ENCODE measurements around the gene FNDC3B.
A peak's percentile ranks its signal among the peaks of the same experiment; 100 is the strongest.

The FNDC3B gene

DNA sequence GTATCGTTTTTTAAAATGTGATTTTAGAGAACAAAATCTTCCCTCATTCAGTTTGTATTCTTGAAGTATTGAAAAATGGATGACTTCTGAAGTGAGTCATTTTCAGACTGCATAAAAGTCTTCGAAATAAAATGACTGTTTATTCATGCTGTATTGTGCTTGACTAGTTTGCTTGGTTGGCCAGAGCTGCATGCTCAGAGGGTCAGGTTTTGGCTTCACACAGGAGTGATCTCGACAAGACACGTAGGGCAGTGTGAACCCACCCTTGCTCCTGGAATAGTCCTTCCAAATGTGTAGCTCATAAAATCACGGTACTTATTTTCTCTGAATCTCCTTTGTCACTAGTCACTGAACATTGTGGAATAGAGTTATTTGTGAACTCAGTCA, 73.3 kb downstream of the FNDC3B start:
- no peak for DNase-seq (ENCODE audit: low read depth in 3 of 3)

- DNase-seq (ENCODE audit: low read depth in 3 of 3), result no peak
These were observed 74.3 kb downstream of the FNDC3B start for GRCh38 chr3:172113710-172114109.

DNA sequence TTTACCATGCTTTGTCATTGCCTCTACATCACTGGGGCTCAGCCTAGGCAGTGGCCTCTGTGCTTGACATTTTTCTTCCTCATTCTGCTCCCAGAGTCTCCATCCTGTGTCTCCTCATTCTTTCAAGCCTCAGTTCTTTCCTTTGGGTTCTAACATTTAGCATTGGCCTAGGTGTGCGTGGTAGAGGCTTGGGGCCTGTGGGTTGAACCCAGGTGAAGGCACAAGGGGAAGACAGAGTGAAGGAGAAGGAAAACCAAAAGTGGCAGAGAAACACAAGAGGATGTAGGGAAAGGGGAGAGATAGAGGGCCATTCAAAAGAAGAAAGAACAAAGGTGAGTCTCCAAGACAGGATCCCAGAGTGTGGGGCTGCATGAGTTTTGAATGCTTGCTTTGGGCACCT, 75.7 kb downstream of the FNDC3B start:
- DNase-seq (ENCODE audit: low read depth in 3 of 3), result no peak

- DNase-seq (ENCODE audit: low read depth in 3 of 3), result no peak
These were observed 76.4 kb downstream of the FNDC3B start for GRCh38 chr3:172115787-172116186.

- no peak for DNase-seq (ENCODE audit: low read depth in 3 of 3)
These were observed 78.6 kb downstream of the FNDC3B start for GRCh38 chr3:172118019-172118418.

DNA sequence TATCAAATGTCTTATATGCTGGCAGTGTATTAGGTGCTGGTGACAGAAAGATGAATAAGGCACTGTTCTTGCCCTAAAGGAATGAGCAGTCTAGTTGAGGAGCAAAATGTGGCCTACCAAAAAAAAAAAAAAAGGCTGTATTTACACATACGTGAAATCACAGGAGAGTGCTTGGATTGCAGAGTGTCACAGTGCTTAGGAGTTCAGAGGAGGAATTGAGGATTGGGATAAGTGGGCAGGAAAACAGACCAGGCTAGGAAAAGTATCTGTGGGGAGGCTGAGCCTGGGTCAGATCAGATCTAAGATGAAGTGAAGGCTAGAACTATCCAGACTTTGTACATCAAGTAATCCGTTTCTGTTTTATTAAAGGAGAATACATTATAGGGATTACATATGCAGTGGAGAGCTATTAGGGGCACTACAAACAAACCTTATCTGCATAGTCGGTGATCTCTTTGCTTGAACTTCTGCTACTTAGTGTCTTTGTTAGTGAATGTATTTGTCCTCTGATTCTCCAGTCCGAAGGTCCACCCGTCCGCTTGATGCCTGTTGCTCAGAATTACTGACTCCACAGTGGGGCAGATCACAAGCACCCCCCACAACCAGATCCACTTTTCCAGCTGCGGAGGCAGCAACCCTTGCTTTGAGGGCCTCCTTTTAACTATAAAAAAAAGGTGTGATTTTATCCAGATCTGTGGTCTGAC, 80.0 kb downstream of the FNDC3B start:
- DNase-seq (ENCODE audit: low read depth in 3 of 3), result no peak

DNA sequence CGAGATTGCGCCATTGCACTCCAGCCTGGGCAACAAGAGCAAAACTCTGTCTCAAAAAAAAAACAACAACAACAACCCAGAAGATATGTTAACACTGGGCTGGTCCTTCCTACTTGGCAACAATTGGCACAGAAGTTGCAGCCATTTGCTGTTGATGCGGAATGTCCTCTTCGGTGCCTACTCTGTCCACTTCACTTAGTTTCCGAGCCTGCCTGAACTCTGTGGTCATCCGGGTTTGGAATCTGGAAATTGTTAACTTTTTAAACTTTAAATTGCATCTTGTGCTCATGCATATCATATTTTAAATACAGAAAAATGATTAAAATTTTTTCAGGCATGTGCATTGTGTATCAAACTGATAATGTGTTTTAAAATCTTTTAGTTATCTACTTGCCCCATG, 81.5 kb downstream of the FNDC3B start:
- no peak for DNase-seq (ENCODE audit: low read depth in 3 of 3)

GRCh38 chr3:172121981-172122380, 82.6 kb downstream of the FNDC3B start:
- no peak for DNase-seq (ENCODE audit: low read depth in 3 of 3)

GRCh38 chr3:172124271-172124670, 84.9 kb downstream of the FNDC3B start:
- DNase-seq (ENCODE audit: low read depth in 3 of 3), result no peak

DNA sequence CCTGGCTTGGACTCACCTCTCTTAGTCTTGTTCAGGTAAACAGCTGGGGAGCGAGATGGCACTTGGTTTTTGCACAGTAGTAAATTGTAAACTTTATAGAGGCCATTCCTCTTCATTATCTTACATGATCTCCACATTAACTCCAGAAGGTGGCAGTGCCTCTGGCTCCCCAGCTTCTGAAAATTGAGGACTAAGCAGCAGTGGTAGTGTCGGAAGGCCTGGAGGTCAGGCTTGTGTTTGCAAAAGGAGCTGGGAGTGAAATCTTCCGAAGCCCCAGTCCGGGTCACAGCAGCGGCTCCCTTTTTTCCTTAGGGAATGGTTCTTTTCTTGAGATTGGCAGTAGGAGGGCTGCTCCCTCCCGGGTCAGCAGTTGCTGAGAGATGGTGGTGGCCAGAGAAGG, 85.7 kb downstream of the FNDC3B start:
- DNase-seq (ENCODE audit: low read depth in 3 of 3), result no peak

DNA sequence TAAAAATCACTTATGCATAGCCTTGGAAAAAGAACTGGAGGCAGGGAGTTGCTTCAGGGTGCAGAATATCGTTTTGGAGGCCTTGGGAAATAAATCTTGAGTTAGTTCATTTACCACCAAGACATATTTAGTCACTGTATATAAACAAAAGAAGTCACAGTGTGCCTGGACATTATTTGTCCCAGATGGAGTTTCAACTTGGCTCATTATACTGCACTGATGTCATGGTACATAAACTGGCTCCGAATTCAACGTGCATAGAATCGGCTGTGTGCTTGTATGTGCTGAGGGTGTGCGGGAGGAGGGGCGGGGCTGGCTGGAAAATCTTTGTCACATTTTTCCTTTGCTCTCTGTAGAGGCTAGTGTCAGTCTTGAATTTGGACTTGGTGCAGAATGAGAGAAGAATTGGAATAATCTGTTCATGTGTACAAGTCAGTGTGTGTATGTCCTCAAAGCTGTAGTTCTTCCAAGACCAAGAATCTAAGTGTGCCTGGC, 86.6 kb downstream of the FNDC3B start:
- DNase-seq (ENCODE audit: low read depth in 3 of 3), result no peak

DNA sequence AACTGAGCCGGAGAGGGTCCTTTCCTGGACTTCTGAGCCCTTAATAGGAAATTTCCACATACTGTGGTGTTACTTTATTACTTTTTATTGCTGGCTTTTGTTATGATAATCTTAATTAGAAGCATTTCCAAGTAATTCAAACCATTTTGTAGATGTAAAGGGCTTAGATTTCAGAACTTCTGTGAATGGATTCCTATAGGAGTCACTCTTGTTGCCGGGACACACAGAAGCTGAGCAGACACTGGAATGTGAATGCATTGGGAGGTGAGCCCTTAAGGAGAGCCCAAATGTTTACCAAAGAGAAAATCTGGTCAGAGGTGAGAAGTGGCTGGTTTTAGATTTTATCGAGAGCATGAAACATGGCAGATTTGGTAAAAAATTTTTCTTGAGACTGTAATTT, 87.4 kb downstream of the FNDC3B start:
- no peak for DNase-seq (ENCODE audit: low read depth in 3 of 3)

- no peak for DNase-seq (ENCODE audit: low read depth in 3 of 3)
These were observed 87.8 kb downstream of the FNDC3B start for GRCh38 chr3:172127141-172127540.

- no peak for DNase-seq (ENCODE audit: low read depth in 3 of 3)
These were observed 88.7 kb downstream of the FNDC3B start for GRCh38 chr3:172127929-172128580.

DNA sequence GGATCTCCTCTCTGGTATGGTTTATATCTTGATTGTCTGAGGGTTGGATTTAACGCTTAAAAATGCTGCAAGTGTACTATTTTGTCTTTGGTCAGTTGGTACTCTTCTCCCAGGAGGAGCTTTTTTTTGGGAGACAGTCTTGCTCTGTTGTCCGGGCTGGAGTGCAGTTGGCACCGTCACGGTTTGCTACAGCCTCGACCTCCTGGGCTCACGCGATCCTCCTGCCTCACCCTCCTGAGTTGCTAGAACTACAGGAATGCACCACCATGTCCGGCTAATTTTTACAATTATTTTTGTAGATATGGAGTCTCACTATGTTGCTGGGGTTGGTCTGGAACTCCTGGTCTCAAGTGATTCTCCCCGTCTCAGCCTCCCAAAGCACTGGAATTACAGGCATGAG, 89.5 kb downstream of the FNDC3B start:
- DNase-seq (ENCODE audit: low read depth in 3 of 3), result no peak

DNA sequence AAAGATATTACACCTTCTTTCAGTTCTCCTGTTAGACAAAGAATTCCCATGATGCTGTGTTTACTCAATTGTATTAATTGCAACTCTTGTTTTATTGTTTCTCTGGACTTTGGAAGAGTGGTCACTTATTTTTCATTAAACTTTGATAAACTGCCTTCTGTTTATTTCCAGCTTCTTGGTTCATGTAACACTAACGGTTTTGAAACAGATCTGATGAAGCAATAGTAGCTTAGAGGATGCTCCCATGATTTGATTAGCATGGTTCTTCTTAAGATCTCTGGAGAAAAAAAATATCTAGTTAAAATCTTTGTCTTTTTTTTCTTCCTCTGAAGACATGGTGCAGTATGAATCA, 90.1 kb downstream of the FNDC3B start:
- DNase-seq (ENCODE audit: low read depth in 3 of 3), result no peak

- peak in 1 of 3 donors; percentile 43 for DNase-seq (ENCODE audit: low read depth in 3 of 3)
These were observed 90.7 kb downstream of the FNDC3B start for GRCh38 chr3:172129850-172130716.

GRCh38 chr3:172130717-172131050, 91.3 kb downstream of the FNDC3B start:
- no peak for DNase-seq (ENCODE audit: low read depth in 3 of 3)

DNA sequence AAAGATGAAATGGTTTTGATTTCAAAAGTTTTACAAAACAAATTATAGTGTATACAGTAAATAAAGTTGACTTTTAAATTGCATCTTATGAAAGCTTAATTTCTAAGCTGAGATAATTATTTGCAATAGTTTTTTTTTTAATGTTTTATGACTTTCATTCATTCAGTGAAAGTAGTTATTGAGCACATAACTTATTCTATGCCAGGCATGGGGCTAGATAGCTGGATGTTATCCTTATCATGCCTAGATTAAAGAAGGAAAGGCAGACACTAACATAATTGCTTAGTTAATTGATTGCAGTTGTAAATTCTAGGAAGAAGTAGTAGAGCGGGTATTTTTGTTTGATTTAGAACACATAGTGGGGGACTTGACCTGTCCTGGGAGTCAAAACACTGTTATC, 92.4 kb downstream of the FNDC3B start:
- no peak for DNase-seq (ENCODE audit: low read depth in 3 of 3)

DNA sequence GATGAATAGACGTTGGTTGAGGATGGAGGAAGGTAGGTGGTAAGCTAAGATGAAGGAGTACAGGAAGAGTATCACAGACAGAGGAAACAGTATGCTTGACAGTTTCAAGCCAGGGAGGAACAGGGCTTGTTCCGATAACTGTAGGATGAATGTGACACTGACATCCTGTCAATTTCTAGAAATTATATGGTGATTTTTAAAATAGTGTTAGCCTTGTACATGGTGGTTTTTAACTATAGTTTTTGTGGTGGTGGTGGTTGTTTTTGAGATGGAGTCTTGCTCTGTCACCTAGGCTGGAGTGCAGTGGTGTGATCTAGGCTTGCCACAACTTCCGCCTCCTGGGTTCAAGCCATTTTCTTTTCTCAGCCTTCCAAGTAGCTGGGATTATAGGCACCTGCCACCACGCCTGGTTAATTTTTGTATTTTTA, 92.8 kb downstream of the FNDC3B start:
- DNase-seq (ENCODE audit: low read depth in 3 of 3), result no peak

DNA sequence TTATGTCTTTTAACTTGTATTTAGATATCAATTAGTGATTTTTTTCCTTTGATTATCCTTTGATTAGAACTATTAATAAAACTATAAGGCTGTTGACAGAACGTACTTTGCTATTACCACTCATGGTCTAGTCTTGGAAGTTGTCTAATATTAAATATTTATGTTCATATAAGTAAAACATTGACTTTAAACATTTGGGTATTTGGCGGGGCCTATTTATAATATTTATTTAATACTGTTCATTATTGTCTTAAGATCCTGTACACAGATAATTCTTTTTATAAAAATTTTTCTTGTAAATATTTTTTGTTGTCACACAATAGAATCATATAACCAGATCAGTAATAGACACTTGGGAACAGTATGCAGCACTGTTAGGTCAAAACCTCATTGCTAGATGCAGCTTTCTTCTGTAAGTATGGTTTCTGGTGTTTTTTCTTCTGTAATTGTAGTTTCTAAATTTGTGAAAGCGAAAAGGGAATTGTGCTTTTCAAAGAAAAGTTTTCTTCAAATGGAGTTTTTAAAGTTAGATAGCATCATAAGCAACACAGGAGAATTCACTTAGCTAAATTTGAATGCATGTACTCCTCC, 93.4 kb downstream of the FNDC3B start:
- no peak for DNase-seq (ENCODE audit: low read depth in 3 of 3)

GRCh38 chr3:172133838-172134237, 94.5 kb downstream of the FNDC3B start:
- DNase-seq (ENCODE audit: low read depth in 3 of 3), result no peak

Measured in stimulated activated CD4-positive, alpha-beta T cell treated with anti-CD3 and anti-CD28 coated beads, TNF-alpha, amount 100 ng/mL, for 48 hours (primary cell).